Measurements from ENCODE around the gene USP3.
A peak's percentile ranks its signal among the peaks of the same experiment; 100 is the strongest.
"Not testable (repeated sequence)": the region's sequence is repeated elsewhere in the genome, so short reads cannot be mapped to it uniquely, and the experiment has no call there.

The USP3 gene

DNA sequence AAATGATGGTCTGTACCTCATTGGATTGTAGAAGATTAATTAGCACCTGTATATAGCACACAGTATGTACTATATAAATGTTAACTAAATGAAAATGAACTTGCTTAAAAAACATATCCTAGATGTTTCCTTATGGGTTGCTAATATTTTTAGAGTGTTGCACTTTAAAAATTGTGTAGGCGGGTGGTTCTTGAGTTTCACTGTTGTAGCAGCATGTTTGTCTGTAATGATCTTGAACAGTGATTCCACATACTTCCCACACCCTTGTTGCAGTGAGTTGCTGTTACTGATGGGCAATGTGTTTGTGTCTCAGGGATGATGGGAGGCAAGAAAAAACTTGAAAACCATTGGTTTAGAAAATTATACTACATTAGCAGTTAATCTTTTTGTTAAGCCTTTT is 22.0 kb downstream of the USP3 start:
- TF ChIP-seq CTCF (IDR thresholded peaks at IDR 0.05; ENCODE audit: low read depth, low read length): no peak
- no peak overlapping the region for H3K4me3 ChIP-seq (ENCODE audit: low read depth, low read length)
- no peak for DNase-seq (ENCODE audit: low read depth, low spot score)
- in situ Hi-C loops (cut with HindIII; ENCODE audit: low sequenced_read_pairs): no loop called here

DNA sequence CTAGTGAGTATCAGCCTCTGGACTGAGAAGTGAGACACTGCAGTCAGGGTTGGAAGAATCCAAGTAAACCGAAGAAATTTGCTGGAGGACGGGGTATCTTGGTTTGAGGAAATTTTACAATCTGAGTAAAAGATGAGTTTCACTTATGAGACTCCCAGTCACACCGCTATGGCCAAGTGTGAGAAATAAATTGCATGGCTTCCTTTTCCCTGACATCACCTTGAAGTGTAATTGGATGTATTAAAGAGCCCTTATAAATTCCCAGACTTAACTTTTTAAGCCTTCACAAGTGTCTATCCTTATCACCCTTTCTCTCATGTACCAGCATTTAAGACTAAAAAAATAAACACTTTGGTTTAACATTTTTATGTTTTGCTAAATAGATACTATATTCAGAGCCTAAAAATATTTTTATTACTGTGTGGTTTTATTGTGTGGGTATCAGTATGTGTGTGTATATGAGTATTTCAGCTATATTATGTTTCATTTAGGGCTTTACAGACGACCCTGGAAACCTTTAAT is 23.8 kb downstream of the USP3 start:
- in situ Hi-C loops (cut with HindIII; ENCODE audit: low sequenced_read_pairs): no loop called here
- H3K4me3 ChIP-seq (ENCODE audit: low read depth, low read length): no peak overlapping the region
- DNase-seq (ENCODE audit: low read depth, low spot score): no peak
- TF ChIP-seq CTCF (IDR thresholded peaks at IDR 0.05; ENCODE audit: low read depth, low read length): no peak

DNA sequence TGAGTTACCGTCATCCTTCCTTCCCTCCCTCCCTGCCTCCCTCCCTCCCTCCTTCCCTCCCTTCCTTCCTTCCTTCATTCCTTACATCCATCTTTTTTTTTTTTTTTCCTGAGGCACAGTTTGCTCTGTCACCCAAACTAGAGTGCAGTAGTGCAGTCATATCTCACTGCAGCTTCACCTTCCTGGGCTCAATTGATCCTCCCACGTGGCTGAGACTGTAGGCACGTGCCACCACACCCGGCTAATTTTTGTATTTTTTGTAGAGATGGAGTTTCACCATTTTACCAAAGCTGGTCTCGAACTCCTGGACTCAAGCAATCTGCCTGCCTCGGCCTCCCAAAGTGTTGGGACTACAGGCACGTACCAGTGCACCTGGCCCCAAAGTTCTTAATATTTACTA is 25.8 kb downstream of the USP3 start:
- in situ Hi-C loops (cut with HindIII; ENCODE audit: low sequenced_read_pairs): no loop called here
- DNase-seq (ENCODE audit: low read depth, low spot score): no peak

GRCh38 chr15:63530752-63531299 is 26.4 kb downstream of the USP3 start:
- no peak for TF ChIP-seq CTCF (IDR thresholded peaks at IDR 0.05; ENCODE audit: low read depth, low read length)
- no peak overlapping the region for H3K4me3 ChIP-seq (ENCODE audit: low read depth, low read length)
- in situ Hi-C loops (cut with HindIII; ENCODE audit: low sequenced_read_pairs): no loop called here
- DNase-seq (ENCODE audit: low read depth, low spot score): no peak

More for the DNA sequence above, 25.8 kb downstream of the USP3 start:
- TF ChIP-seq CTCF (IDR thresholded peaks at IDR 0.05; ENCODE audit: low read depth, low read length): no peak
- H3K4me3 ChIP-seq (ENCODE audit: low read depth, low read length): no peak overlapping the region

GRCh38 chr15:63531586-63531985 is 27.2 kb downstream of the USP3 start:
- in situ Hi-C loops (cut with HindIII; ENCODE audit: low sequenced_read_pairs): no loop called here
- DNase-seq (ENCODE audit: low read depth, low spot score): no peak
- peak; percentile 29 for TF ChIP-seq CTCF (IDR thresholded peaks at IDR 0.05; ENCODE audit: low read depth, low read length)
- no peak overlapping the region for H3K4me3 ChIP-seq (ENCODE audit: low read depth, low read length)

- DNase-seq (ENCODE audit: low read depth, low spot score): no peak
- in situ Hi-C loops (cut with HindIII; ENCODE audit: low sequenced_read_pairs): no loop called here
- no peak overlapping the region for H3K4me3 ChIP-seq (ENCODE audit: low read depth, low read length)
- TF ChIP-seq CTCF (IDR thresholded peaks at IDR 0.05; ENCODE audit: low read depth, low read length): no peak
These were observed 27.9 kb downstream of the USP3 start for GRCh38 chr15:63532307-63532744.

- H3K4me3 ChIP-seq (ENCODE audit: low read depth, low read length); in situ Hi-C loops (cut with HindIII; ENCODE audit: low sequenced_read_pairs); DNase-seq (ENCODE audit: low read depth, low spot score): not testable (repeated sequence)
These were observed 30.5 kb downstream of the USP3 start for GRCh38 chr15:63534888-63535287.

Data from astrocyte of the spinal cord (primary cell).